GM04503 (cell line): ENCODE data around the gene TCEANC2.
"Not testable (repeated sequence)": the region's sequence is repeated elsewhere in the genome, so short reads cannot be mapped to it uniquely, and the experiment has no call there.

ENCODE experiments used
- DNase-seq: peaks from one replicate; pipeline ENCODE4 v3.0.0-alpha.2; 2012; ENCODE audit warnings: low read depth

TCEANC2 gene

DNA sequence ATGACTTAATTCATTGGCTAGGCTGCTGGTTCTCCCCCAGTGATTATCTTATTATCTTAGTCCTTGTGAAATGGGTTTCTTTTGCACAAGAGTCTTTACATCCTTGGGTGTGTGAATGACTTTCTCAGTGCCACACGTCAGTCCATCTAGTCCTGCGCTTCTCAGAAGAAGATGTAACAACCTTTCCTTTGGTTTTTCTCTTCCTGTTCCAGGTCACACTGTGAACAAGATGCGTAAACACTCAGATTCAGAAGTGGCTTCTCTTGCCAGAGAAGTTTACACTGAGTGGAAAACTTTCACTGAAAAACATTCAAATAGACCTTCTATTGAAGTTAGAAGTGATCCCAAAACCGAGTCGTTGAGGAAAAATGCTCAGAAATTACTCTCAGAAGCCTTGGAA lies 35.0 kb downstream of the TCEANC2 start:
- no peak for DNase-seq

DNA sequence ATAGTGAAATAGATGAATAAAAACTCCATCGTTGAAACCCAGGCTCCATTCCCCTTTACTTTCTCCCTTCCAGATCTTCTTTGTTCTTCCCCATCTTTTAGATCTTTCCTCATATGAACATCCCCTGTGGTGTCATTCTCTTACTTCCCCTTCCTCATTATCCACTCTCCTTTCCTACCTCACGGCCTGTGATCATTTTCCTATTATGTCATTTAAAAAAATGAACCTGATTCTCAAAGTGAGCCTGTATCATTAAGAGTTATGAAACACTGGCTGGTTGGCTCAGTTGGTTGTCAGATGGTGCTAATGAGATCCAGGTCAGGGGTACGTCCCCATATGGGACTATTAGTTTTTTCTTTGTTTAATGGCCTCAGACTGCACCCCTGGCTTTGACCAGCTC lies 38.3 kb downstream of the TCEANC2 start:
- DNase-seq = no peak

DNA sequence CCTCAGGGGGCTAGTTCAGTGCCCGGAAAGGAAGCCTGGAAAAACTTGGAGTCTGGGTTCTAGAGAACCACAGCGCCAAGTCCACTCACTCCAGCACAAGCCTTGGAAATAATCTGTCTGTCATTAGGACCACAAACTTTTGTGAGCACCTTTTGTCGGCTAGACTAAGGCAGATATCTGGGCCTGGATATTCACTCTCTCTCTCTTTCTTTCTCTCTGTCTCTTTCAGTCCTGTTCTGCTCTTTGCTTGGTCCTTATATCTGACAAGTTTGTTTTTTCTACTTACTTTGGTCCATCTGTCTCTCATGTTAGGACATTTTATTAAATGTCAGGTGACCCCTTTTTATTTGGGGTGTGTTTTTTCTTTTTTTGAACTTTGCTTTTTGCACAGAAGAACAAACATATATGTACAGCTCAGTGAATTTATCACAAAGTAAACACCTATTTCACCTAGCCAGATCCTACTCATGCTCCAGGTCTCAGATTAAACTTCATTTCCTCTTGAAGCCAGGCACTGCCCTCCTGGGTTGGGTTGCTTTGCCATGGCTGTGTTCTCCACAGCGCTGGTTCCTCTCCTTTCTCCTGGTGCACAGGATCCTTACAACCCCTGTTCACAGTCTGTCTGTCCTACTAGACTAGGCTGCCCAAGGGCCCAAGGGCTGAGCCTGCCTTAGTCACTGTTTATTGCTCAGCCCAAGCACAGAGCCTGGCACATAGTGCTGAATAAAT lies 40.8 kb downstream of the TCEANC2 start:
- no peak for DNase-seq

DNA sequence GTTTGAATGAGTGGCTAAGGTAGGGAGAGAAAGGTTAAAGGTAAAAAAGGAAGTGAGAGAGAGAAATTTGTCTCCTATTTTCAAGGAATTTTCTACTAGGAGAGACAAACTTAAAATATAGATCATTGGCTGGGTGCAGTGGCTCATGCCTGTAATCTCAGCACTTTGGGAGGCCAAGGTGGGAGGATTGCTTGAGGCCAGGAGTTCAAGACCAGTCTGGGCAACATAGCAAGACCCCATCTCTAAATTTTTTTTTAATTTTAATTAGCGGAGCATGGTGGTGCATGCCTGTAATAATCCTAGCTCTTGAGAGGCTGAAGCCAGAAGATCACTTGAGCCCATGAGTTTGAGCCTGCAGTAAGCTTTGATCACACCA lies 41.3 kb downstream of the TCEANC2 start:
- DNase-seq = not testable (repeated sequence)

DNA sequence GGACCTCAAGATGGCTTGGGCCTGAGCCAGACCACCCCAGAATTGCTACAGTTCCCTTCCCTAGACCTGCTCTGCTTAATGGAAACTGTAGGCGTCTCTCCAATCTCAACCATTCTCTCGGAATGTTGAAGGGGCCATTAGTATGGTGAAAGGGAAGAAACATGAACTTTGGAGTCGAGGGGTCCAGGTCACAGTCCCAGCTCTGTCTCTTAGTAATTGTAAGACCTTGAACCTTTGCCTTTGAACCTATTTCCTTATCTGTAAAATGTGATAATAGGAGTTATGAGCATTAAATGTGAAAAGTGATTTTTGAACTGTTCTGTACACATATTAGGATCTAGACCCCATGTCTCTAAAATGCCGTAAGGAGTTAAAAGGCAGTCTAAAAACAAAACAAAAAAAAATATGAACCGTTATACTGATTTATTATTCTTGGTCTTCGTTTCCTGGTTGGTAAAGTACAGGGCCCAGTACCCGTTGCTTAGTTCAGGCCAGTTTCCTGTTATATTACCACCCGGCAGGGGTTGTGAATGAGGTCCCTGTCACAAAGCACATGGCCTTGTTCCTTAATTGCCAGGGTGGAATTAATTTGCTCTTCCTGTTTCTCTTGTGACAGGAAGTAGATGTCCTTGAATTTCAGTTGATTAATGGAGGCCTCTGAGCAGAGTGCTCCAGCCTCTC lies 42.3 kb downstream of the TCEANC2 start:
- DNase-seq = no peak

DNA sequence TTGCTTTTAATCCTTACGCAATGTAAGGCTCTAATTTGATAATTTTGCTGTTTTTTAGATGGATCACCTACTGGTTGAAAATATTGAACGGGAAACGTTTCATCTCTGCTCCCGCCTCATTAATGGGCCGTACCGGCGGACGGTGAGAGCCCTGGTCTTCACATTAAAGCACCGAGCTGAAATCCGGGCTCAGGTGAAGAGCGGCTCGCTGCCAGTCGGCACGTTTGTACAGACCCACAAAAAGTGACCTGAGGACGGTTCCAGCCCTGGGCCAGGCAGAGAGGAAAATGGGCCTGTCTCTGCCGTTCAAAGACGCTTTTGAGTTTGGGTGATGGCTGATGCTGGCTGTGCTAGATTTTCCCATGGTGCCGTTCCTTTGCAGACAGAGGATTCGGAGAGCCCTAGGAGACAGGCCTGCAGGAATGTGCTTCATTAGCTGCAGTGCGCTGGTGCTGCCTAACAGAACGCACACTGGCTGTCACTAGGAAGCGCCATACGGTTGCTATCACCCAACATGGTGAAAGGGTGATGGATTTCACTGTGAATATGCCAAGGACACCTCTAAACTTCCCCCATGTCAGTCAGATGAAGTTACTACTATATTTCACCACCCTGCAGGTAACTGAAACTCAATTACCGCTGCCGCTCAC lies 42.9 kb downstream of the TCEANC2 start:
- no peak for DNase-seq

DNA sequence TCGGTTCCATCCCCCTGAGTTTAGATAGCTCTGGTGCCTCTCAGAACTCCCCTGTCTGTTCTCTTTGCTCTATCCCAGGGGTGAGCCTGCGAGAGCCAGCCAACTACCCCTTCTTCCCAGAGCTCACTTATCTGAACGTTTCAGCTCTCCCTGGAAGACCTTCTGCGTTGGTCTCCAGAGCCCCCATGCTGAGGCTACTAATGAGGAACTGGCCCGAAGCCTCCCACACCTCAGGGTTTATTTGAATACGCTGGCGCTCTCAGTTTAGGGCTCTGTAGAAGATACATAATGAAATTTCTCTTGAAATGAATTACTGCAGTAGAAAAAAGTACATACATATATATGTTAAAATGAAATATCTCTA lies 43.5 kb downstream of the TCEANC2 start:
- DNase-seq = no peak

DNA sequence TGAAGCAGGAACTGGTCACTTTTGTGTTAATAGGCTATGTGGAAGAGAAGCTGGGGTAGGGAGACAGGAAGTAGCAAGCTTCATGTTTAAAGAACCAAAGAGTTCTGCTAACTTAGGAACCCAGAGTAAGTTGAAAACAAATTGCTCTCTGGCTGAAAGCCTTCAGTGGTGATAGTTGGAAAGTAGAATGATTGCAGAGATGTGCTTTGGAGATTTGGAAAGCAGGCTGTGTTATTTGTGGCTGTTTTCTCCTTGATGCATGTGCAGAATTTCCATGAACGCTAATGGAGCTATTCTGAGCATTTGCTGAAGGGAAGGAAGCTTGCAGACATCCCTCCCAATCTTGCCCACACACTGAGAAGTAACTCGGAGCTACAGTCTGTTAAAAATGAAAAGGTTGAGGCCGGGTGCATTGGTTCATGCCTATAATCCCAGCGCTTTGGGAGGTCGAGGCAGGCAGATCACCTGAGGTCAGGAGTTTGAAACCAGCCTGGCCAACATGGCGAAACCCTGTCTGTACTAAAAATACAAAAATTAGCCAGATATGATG lies 45.7 kb downstream of the TCEANC2 start:
- no peak for DNase-seq

DNA sequence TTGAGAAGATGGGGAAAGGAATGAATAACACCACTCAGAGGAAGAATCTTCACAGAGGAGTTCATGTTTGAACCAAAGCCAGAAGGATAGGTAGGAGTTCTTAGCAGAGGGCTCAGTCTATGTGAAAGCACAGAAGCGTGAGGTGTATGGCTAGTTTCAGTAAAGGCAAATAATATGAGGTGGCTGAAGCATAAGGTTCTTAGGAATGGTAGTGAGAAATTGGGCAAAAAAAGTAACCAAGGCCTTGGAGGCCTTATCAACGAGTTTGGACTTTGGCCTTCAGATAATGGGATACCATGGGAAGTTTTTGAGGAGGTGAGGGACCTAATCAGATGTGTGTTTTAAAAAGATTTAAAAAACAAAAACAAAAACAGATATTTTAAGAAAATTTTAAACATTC lies 47.1 kb downstream of the TCEANC2 start:
- no peak for DNase-seq

DNA sequence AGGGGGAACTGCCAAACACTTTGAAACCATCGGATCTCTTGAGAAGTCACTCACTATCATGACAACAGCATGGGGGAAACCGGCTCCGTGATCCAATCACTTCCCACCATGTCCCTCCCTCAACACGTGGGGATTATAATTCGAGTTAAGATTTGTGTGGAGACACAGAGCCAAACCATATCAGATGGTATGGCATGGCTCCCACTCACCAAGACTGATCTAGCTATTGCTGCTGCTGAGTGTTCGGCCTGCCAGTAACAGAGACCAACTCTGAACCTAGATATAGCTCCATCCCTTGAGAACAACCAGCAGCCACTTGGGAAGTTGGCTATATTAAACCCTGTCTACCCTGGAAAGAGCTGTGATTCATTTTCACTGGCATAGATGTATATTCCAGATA lies 50.0 kb downstream of the TCEANC2 start:
- DNase-seq = no peak

DNA sequence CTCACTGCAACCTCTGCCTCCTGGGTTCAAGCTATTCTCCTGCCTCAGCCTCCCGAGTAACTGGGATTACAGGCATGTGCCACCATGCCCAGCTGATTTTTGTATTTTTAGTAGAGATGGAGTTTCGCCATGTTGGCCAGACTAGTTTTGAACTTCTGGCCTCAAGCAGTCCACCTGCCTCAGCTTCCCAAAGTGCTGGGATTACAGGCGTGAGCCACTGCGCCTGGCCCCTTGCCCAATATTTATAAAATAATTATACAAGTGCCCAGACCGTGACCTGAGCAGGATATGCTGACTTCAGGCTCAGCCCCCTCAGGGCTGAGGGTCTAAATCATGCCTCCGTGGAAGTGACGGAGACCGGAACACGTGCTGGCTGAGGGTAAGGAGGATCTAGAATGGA lies 51.2 kb downstream of the TCEANC2 start:
- not testable (repeated sequence) for DNase-seq

DNA sequence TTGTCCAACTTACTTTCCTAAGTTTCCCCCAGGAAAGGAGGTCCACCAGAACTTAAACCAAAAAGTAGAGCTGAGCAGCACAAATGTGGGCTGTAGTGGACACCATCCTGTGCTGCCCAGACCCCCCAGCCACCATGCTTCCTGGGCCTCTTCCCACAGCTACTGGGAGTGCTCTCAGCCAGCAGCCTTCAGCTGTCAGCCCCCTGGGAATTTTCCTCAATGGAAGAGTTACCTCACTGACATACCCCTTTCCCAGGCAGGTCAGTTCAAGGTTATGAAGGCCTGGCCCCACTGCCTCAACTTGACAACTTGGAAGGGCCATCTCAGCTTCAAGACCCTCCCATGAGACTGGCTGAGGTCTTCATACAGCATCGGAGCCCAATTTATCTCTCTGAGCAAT lies 51.7 kb downstream of the TCEANC2 start:
- DNase-seq = no peak

DNA sequence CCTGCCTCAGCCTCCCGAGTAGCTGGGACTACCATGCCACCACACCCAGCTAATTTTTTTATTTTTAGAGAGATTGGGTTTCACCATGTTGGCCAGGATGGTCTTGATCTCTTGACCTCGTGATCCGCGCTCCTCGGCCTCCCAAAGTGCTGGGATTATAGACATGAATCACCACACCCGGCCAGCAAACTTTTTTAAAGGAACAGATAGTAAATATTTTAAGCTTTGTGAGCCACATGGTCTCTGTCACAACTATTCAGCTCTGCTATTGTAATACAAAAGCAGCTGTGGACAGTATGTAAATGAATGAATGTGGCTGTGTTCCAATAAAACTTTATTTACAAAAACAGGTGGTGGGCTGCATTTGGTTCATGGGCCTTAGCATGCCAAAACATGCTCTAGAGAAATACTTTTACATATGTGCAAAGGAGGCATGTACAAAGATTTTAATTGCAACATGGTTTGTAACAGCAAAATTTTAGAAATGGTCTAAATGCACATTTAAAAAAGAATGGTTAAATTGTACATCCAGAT lies 52.4 kb downstream of the TCEANC2 start:
- no peak for DNase-seq

DNA sequence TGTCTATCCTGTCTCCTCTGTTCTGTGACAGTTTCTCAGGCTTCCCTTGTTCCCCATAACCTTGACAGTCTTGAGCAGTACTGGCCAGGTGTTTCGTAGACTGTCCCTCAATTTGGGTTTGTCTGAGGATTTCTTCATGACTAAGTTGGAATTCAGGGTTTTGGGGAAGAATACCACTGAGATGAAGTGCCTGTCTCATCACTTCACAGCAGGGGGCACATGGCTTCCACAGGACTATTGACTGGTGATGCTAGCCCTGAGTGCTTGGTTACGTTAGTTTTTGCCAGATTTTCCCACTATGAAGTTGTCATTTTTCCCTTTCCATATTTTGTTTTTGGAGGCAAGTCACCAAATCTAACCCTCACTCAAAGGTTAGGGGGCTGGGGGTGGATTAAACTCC lies 53.7 kb downstream of the TCEANC2 start:
- DNase-seq = no peak

DNA sequence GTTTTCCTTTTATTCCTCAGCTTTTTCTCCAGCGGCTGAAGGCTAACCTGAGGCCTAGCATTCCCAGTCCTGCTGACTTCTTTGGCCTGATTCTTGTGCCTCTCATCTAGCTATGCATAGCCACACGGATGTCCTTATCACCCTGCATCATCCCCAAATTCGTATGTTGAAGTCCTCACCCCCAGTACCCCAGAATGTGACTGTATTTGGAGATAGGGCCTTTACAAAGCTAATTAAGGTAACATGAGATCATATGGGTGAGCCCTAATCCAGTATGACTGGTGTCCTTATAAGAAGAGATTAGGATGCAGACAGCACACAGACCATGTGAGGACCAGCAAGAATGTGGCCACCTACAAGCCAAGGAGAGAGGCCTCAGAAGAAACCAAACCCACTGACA lies 54.7 kb downstream of the TCEANC2 start:
- DNase-seq = no peak

DNA sequence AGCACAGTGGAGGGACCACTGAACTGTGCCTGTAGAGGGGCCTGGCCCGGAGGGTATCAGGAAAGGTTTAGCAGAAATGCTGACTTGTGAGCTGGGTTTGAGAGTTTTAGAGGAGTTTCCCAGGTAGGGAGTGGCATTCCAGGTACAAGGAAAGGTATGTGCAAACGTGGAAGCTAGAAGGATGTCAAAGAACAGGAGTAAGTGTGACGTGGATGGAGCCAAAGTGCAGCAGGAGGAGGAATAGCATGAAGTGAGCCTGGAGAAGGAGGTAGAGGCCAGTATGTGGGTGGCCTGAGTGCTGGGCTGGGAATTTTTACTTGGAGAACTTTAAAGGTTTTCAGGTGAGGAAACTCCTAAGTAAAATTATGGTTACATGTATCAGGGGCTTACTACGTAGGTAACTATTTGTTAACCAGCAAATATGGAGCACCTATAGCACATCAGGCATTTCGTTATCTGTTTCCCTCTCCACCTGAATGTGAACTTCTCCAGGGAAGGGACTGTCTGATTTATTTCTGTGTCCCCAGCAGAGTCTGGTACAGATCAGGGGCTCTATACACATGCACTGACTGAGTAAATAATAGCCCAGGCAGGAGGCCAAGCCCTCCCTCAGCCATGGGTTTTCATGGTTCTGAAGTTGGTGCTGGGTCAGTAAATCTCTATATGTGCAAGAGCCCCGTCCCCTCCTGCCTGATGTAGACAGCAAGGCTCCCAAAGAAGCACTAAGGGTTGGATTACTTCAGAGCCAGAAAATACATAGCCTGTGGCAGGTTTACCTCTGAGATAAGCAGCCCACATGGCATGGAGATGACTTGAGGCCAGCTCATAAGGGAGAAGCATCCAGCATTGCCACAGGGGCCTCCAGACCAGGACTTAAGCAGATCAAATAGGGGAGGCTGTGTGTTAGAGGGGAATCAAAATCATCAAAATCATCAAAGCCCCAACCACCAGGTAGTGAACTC lies 56.0 kb downstream of the TCEANC2 start:
- no peak for DNase-seq

DNA sequence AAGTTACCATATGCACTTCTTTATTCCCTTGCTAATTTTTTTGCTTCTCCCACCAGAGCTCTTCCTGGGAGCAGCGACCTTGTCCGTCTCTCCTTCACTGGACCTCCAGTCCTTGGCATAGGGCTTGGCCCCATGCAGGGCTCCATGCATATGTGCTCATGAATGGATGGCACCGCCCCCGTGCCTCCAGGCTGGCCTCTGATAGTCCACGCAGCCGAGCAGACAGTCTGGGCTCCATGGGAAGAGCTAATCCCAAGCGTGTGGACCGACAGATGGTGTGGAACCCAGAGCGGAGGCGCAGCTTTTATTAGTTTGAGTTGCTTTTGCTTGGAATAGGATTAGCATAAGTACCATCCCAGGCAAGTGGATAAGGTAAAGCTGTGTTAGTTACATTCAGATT lies 57.6 kb downstream of the TCEANC2 start:
- no peak for DNase-seq

DNA sequence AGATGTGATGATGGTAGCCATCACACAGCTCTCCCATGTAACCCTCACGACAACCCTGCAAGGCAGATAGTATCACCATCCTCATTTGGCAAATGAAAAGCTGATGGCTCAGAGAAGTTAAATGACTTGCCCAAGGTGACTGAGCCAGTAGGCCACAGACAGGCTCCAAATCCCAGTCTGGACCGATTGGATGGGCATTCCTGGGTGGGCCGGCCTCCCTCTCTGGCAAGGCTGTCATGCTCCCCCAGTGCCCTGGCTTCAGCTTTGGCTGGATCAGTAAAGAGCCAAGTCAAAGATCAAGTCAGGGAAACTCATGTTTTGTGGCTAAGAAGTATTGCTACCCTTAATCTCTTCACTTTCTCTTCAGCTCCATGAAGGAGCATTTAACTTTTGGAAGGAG lies 58.2 kb downstream of the TCEANC2 start:
- DNase-seq = no peak

DNA sequence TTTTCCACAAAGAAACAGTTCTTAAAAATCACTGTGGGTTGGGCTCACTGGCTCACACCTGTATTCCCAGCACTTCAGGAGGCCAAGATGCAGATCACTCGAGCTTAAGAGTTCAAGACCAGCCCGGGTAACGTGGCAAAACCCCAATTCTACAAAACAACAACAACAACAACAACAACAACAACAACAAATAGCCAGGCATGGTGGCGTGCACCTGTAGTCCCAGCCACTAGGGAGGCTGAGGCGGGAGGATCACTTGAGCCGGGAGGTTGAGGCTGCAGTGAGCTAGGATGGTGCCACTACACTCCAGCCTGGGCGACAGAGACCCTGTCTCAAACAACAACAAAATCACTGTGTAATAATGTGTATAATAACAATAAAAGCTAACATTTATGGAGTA lies 58.6 kb downstream of the TCEANC2 start:
- no peak for DNase-seq

DNA sequence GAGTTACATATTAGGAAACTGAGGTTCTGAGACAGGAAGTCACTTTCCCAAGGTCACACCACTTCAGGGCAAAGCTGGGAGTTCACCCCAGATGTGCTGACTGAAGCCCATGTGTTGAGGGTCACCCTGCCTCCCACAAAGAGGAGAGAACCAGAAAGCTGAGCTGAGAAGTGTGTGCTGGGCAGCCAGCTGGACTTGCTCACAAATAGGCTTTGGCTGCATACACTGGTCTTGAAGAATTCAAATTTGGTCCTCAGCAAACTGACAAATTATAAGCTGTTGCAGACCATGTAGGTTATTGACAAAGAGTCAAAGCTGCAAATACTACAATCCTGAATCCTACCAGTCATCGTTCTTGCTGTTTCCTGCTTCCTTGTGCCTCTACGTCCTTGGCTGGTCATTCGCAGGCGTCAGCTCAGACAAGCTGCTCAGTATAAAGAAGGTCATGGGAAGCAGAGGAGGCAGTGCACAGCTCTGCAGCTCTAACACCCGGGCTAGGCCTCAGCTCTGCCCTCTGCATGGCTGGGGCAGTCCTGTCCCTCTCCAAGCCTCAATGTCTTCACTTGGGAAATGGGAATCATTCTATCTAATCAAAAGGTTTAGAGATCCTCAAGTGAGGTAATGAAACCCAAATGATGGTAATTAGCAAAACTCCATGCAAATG lies 59.4 kb downstream of the TCEANC2 start:
- no peak for DNase-seq

DNA sequence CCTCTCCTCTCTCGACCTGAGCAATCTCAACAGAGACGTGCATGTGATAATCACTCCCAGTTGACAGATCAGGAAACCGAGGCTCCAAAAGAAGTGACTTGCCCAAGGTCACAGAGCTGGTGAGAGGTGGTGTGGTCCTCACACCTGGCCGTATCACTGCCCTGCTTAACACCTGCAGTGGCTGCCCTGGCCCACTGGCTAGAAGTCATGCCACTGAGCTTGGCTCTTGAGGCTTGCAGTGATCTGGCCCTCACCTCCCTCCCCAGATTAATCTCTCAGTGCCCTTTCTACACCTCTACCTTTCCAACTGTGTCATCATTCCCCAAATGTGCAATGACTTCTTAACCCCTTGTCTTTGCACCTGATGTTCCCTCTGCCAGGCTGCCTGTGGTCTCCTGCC lies 60.6 kb downstream of the TCEANC2 start:
- no peak for DNase-seq
